HG03175 (cell line): ENCODE data around the gene SIT1.

Experiments
- ATAC-seq: cut with Tn5 transposase; IDR thresholded peaks from one replicate; pipeline ENCODE4 v1.9.1; 2021; ENCODE audit warnings: mild to moderate bottlenecking, moderate library complexity; ENCODE audit not compliant: unreplicated experiment

SIT1 gene

GRCh38 chr9:35650341-35651158 is at the start of gene SIT1:
Gene SIT1, minus strand, starts transcription at chr9:35650931. Its CDS starts 78 bp downstream, at chr9:35650853.
- no peak for ATAC-seq

- ATAC-seq: no peak
Measured at GRCh38 chr9:35700031-35700430, 49.3 kb upstream of the SIT1 start.

- no peak for ATAC-seq
Measured at GRCh38 chr9:35698231-35698630, 47.5 kb upstream of the SIT1 start.

- ATAC-seq: no peak
Measured at GRCh38 chr9:35697486-35697885, 46.8 kb upstream of the SIT1 start.

- no peak for ATAC-seq
Measured at GRCh38 chr9:35696520-35697215, 45.9 kb upstream of the SIT1 start.

GRCh38 chr9:35695943-35696401 is 45.2 kb upstream of the SIT1 start:
- ATAC-seq: no peak

- ATAC-seq: no peak
Measured at GRCh38 chr9:35691757-35692301, 41.1 kb upstream of the SIT1 start.

- ATAC-seq: no peak
Measured at GRCh38 chr9:35691334-35691650, 40.6 kb upstream of the SIT1 start.

GRCh38 chr9:35690614-35691333 is 40.0 kb upstream of the SIT1 start:
- no peak for ATAC-seq

GRCh38 chr9:35690294-35690613 is 39.5 kb upstream of the SIT1 start:
- ATAC-seq: no peak

- ATAC-seq: no peak
Measured at GRCh38 chr9:35689542-35690293, 39.0 kb upstream of the SIT1 start, which contains the start of gene TPM2. Gene TPM2, minus strand, starts transcription at chr9:35689925. Its CDS starts 108 bp downstream, at chr9:35689817.

GRCh38 chr9:35688558-35689541 is 38.1 kb upstream of the SIT1 start:
- no peak for ATAC-seq

- no peak for ATAC-seq
Measured at GRCh38 chr9:35687972-35688557, 37.3 kb upstream of the SIT1 start.

- no peak for ATAC-seq
Measured at GRCh38 chr9:35687306-35687705, 36.6 kb upstream of the SIT1 start.

- ATAC-seq: no peak
Measured at GRCh38 chr9:35686222-35687203, 35.8 kb upstream of the SIT1 start.

GRCh38 chr9:35685506-35685905 is 34.8 kb upstream of the SIT1 start:
- ATAC-seq: no peak

- no peak for ATAC-seq
Measured at GRCh38 chr9:35684921-35685320, 34.2 kb upstream of the SIT1 start.

GRCh38 chr9:35683323-35683722 is 32.6 kb upstream of the SIT1 start:
- ATAC-seq: no peak
